Activated naive CD8-positive, alpha-beta T cell treated with anti-CD3 and anti-CD28 coated beads, Interleukin-2, amount 10 ng/mL, durations not matched to agents 7 days and 5 days (primary cell): ENCODE data around the gene NELFB. TPM values are rescaled to one million over a fixed set of nuclear protein-coding genes. Genes with fewer than 3 reads are reported as not detected.
"Not testable (repeated sequence)": the region's sequence is repeated elsewhere in the genome, so short reads cannot be mapped to it uniquely, and the experiment has no call there.

ENCODE experiments used
- ATAC-seq: fragments of 150-1000 bp; cut with Tn5 transposase; one replicate; pipeline ENCODE4 v1.10.0; 2021; ENCODE audit warnings: low read depth, moderate library complexity
- POLR2A ChIA-PET: fragments of 350-600 bp; sonication (Branson Sonifier 250); formaldehyde crosslinking; loops from one replicate; lab custom pipeline; 2021; ENCODE audit warnings: antibody characterized with exemption; lab: Charles Lee
- DNase-seq: peaks from one replicate; pipeline ENCODE4 v3.0.0; 2021
- H3K27ac Mint-ChIP-seq: one replicate; pipeline ENCODE4 v1.8.0; 2022; ENCODE audit warnings: mild to moderate bottlenecking, mixed read lengths
- H3K27me3 Mint-ChIP-seq: one replicate; pipeline ENCODE4 v1.8.0; 2022; ENCODE audit warnings: mild to moderate bottlenecking, moderate library complexity, mixed read lengths
- H3K36me3 Mint-ChIP-seq: one replicate; pipeline ENCODE4 v1.8.0; 2021; ENCODE audit warnings: mild to moderate bottlenecking, mixed read lengths
- H3K4me1 Mint-ChIP-seq: one replicate; pipeline ENCODE4 v1.8.0; 2021; ENCODE audit warnings: mixed read lengths
- H3K4me3 Mint-ChIP-seq: one replicate; pipeline ENCODE4 v1.8.0; 2022; ENCODE audit warnings: mild to moderate bottlenecking, moderate library complexity, mixed read lengths
- H3K9me3 Mint-ChIP-seq: one replicate; pipeline ENCODE4 v1.8.0; 2021; ENCODE audit warnings: mixed read lengths
- total RNA-seq, 2 experiments: library from RNA; stranded (reverse); gene quantifications; one replicate each; pipeline ENCODE4 v1.2.3, GENCODE V29; 2021

Gene NELFB
- total RNA-seq, 2 experiments from 2014 or later, result 58.7 to 63.1 TPM

GRCh38 chr9:137233143-137233980, 21.8 kb upstream of the NELFB start:
- ATAC-seq (no peak), DNase-seq (no peak)
- no peak overlapping the region for H3K4me3 Mint-ChIP-seq
- H3K4me1 Mint-ChIP-seq, result peaks cover 3% of the 10 kb centered on the region
- no peaks in the 10 kb centered on the region for H3K36me3 Mint-ChIP-seq
- no peak overlapping the region for H3K27ac Mint-ChIP-seq
- POLR2A ChIA-PET, result interaction anchor here (1.1 kb wide), 1 partner anchor 9 kb away, joined by 3 read pairs; no protein-coding TSS in a partner anchor
- no peaks in the 10 kb centered on the region for H3K9me3 Mint-ChIP-seq
- H3K27me3 Mint-ChIP-seq, result no peaks in the 10 kb centered on the region

- Mint-ChIP-seq H3K4me3 (no peak overlapping the region), H3K4me1 (peaks cover 5% of the 10 kb centered on the region), H3K27ac (no peak overlapping the region), H3K27me3 (no peaks in the 10 kb centered on the region), H3K36me3 (no peaks in the 10 kb centered on the region), H3K9me3 (no peaks in the 10 kb centered on the region)
- POLR2A ChIA-PET, result no interaction called here
- ATAC-seq, result no peak
- DNase-seq, result no peak
These were observed 21.0 kb upstream of the NELFB start for GRCh38 chr9:137234055-137234697.

- POLR2A ChIA-PET, result interaction anchor here (1.1 kb wide), 1 partner anchor 165 kb away, joined by 3 read pairs; no protein-coding TSS in a partner anchor
- no peak overlapping the region for H3K27ac Mint-ChIP-seq
- no peak for DNase-seq
These were observed 20.2 kb upstream of the NELFB start for GRCh38 chr9:137234758-137235423.

GRCh38 chr9:137235424-137236237, 19.5 kb upstream of the NELFB start:
- no peaks in the 10 kb centered on the region for H3K27me3 Mint-ChIP-seq
- POLR2A ChIA-PET, result interaction anchor here (1.0 to 1.2 kb wide), 6 partner anchors 21 to 189 kb away, joined by 3 to 8 read pairs (median 4); partner anchors contain the start of genes ANAPC2, NPDC1, SSNA1 and TPRN
- DNase-seq, result peak; percentile 36

More at GRCh38 chr9:137234758-137235423, 20.2 kb upstream of the NELFB start:
- Mint-ChIP-seq H3K4me1 (peaks cover 8% of the 10 kb centered on the region), H3K36me3 (no peaks in the 10 kb centered on the region), H3K27me3 (no peaks in the 10 kb centered on the region), H3K4me3 (no peak overlapping the region), H3K9me3 (no peaks in the 10 kb centered on the region)
- ATAC-seq, result no peak

GRCh38 chr9:137236238-137236935, 18.7 kb upstream of the NELFB start:
- Mint-ChIP-seq H3K4me1 (peaks cover 8% of the 10 kb centered on the region), H3K4me3 (no peak overlapping the region), H3K36me3 (peaks cover 3% of the 10 kb centered on the region), H3K9me3 (no peaks in the 10 kb centered on the region), H3K27ac (no peak overlapping the region), H3K27me3 (no peaks in the 10 kb centered on the region)
- DNase-seq (peak; percentile 93), ATAC-seq (peak; percentile 25)
- POLR2A ChIA-PET, result interaction anchor here (0.6 to 1.2 kb wide), 8 partner anchors 19 to 190 kb away, joined by 3 to 8 read pairs (median 4); partner anchors contain the start of genes ANAPC2, MAN1B1, NELFB and NPDC1

More at GRCh38 chr9:137235424-137236237, 19.5 kb upstream of the NELFB start:
- H3K27ac Mint-ChIP-seq, result peak overlapping the region; percentile 30
- no peak overlapping the region for H3K4me3 Mint-ChIP-seq
- peaks cover 8% of the 10 kb centered on the region for H3K4me1 Mint-ChIP-seq
- ATAC-seq, result no peak
- no peaks in the 10 kb centered on the region for H3K36me3 Mint-ChIP-seq
- no peaks in the 10 kb centered on the region for H3K9me3 Mint-ChIP-seq

GRCh38 chr9:137236936-137237421, 18.1 kb upstream of the NELFB start:
- Mint-ChIP-seq H3K36me3 (peaks cover 4% of the 10 kb centered on the region), H3K27ac (no peak overlapping the region), H3K9me3 (no peaks in the 10 kb centered on the region), H3K27me3 (no peaks in the 10 kb centered on the region), H3K4me1 (peaks cover 8% of the 10 kb centered on the region), H3K4me3 (no peak overlapping the region)
- POLR2A ChIA-PET, result interaction anchor here (0.6 to 1.2 kb wide), 8 partner anchors 18 to 190 kb away, joined by 3 to 8 read pairs (median 4); partner anchors contain the start of genes ANAPC2, MAN1B1, NELFB and NPDC1
- ATAC-seq, result no peak
- no peak for DNase-seq

GRCh38 chr9:137237759-137238726, 17.1 kb upstream of the NELFB start:
- Mint-ChIP-seq H3K4me1 (peaks cover 15% of the 10 kb centered on the region), H3K9me3 (no peaks in the 10 kb centered on the region), H3K36me3 (peaks cover 14% of the 10 kb centered on the region), H3K27me3 (no peaks in the 10 kb centered on the region), H3K27ac (no peak overlapping the region), H3K4me3 (no peak overlapping the region)
- ATAC-seq (no peak), DNase-seq (no peak)
- POLR2A ChIA-PET, result interaction anchor here (1.5 kb wide), 1 partner anchor 108 kb away, joined by 5 read pairs; no protein-coding TSS in a partner anchor

- H3K9me3 Mint-ChIP-seq, H3K27me3 Mint-ChIP-seq, DNase-seq, ATAC-seq: not testable (repeated sequence)
- peak overlapping the region; percentile 78 for H3K4me3 Mint-ChIP-seq
- peaks cover 20% of the 10 kb centered on the region for H3K36me3 Mint-ChIP-seq
- POLR2A ChIA-PET, result interaction anchor here (0.6 to 6.7 kb wide), 26 partner anchors 9 to 379 kb away, joined by 3 to 171 read pairs (median 10); partner anchors contain the start of genes ANAPC2, CYSRT1, DPP7 and MAN1B1
- peak overlapping the region; percentile 34 for H3K27ac Mint-ChIP-seq
- H3K4me1 Mint-ChIP-seq, result peaks cover 24% of the 10 kb centered on the region
These were observed 15.5 kb upstream of the NELFB start for GRCh38 chr9:137239541-137240200.

- peaks cover 20% of the 10 kb centered on the region for H3K36me3 Mint-ChIP-seq
- H3K27me3 Mint-ChIP-seq, result no peaks in the 10 kb centered on the region
- no peaks in the 10 kb centered on the region for H3K9me3 Mint-ChIP-seq
- ATAC-seq (peak; percentile 21), DNase-seq (no peak)
- H3K4me1 Mint-ChIP-seq, result peaks cover 24% of the 10 kb centered on the region
- peak overlapping the region; percentile 78 for H3K4me3 Mint-ChIP-seq
- H3K27ac Mint-ChIP-seq, result peak overlapping the region; percentile 34
- POLR2A ChIA-PET, result interaction anchor here (0.6 to 6.7 kb wide), 52 partner anchors 9 to 450 kb away, joined by 3 to 171 read pairs (median 5); partner anchors contain the start of genes ANAPC2, ARRDC1, CYSRT1 and DPP7
These were observed 14.7 kb upstream of the NELFB start for GRCh38 chr9:137240318-137240840.

GRCh38 chr9:137240841-137241489, 14.2 kb upstream of the NELFB start, which contains the start of gene TUBB4B:
TSS of gene TUBB4B (plus strand) at chr9:137241287. CDS start at chr9:137241361, 74 bp downstream.
- Mint-ChIP-seq H3K4me3 (peak within 1 kb of the TSS; percentile 90), H3K27ac (peak within 1 kb of the TSS; percentile 93), H3K36me3 (peaks cover 20% of the 10 kb centered on the region), H3K4me1 (peaks cover 24% of the 10 kb centered on the region), H3K27me3 (no peaks in the 10 kb centered on the region), H3K9me3 (no peaks in the 10 kb centered on the region)
- peak; percentile 99 for DNase-seq
- POLR2A ChIA-PET, result interaction anchor here (0.6 to 6.7 kb wide), 50 partner anchors 8 to 450 kb away, joined by 3 to 171 read pairs (median 5); partner anchors contain the start of genes ANAPC2, ARRDC1, CYSRT1 and DPP7
- peak; percentile 83 for ATAC-seq
